Astrocyte of the cerebellum (primary cell): Measurements from ENCODE around the gene LCE2D.
"Not testable (repeated sequence)": the region's sequence is repeated elsewhere in the genome, so short reads cannot be mapped to it uniquely, and the experiment has no call there.

Experiments used
- DNase-seq: peaks from one replicate; pipeline ENCODE4 v3.0.0-alpha.2; 2011; ENCODE audit warnings: low read depth
- H3K4me3 ChIP-seq: 2 replicates; pipeline ENCODE4 v1.5.1; 2011; ENCODE audit warnings: mild to moderate bottlenecking, low read depth, low read length, moderate library complexity
- in situ Hi-C: cut with HindIII; loops from 2 replicates; pipeline ENCODE4 v1.10.0; 2017; ENCODE audit warnings: low sequenced_read_pairs
- TF ChIP-seq, protein P1 (sequence below): IDR thresholded peaks from 2 replicates; pipeline ENCODE4 v1.5.1; 2012; ENCODE audit warnings: low read length, low read depth, moderate library complexity, mild to moderate bottlenecking; ENCODE audit errors: missing control alignments

The LCE2D gene

DNA sequence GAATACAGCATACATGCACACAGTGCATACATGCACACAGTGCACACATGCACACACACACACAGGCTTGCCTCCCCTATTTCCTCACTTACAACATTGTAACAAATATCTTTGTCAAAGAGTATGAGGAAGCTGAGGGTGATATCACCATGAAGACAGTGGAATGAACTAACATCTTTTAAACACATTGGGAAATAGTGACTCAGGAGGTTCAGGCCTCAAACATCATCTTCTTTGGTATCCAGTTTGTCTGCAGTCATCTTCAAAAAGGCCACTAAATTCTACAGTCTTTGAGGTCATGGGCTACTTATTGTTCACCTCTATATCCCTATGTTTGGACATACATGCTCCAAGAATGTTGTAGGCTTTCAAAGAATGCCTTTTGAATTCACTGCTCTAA is 20.7 kb downstream of the LCE2D start:
- H3K4me3 ChIP-seq = no peak overlapping the region
- no peak for DNase-seq
- in situ Hi-C loops = no loop called here
- TF ChIP-seq, protein P1, sequence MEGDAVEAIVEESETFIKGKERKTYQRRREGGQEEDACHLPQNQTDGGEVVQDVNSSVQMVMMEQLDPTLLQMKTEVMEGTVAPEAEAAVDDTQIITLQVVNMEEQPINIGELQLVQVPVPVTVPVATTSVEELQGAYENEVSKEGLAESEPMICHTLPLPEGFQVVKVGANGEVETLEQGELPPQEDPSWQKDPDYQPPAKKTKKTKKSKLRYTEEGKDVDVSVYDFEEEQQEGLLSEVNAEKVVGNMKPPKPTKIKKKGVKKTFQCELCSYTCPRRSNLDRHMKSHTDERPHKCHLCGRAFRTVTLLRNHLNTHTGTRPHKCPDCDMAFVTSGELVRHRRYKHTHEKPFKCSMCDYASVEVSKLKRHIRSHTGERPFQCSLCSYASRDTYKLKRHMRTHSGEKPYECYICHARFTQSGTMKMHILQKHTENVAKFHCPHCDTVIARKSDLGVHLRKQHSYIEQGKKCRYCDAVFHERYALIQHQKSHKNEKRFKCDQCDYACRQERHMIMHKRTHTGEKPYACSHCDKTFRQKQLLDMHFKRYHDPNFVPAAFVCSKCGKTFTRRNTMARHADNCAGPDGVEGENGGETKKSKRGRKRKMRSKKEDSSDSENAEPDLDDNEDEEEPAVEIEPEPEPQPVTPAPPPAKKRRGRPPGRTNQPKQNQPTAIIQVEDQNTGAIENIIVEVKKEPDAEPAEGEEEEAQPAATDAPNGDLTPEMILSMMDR = no peak

DNA sequence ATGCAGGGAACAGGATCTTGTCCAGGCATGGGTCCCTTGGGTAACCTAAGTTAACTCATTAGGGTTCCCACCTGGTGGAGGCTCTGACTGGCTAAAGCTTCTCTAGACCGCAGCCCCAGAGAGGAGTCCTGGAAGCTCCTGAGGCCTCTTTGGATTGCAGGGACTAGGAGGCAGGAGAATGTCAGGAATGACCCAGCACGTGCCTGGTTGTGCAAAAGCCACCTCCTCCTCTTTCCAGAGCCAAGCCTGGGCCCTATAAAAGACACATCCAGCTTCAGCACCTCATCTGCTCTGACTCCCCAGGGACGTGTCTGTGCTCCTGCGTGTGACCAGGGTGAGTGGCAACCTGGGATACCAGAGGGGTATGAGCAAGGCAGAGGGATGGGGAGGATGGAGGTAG is 22.6 kb downstream of the LCE2D start, which contains the start of gene LCE2B:
Gene LCE2B (plus strand): TSS at position 301 of the 400 bp plus-strand sequence. CDS start 721 bp downstream, outside the sequence.
- in situ Hi-C loops = not testable (repeated sequence)

DNA sequence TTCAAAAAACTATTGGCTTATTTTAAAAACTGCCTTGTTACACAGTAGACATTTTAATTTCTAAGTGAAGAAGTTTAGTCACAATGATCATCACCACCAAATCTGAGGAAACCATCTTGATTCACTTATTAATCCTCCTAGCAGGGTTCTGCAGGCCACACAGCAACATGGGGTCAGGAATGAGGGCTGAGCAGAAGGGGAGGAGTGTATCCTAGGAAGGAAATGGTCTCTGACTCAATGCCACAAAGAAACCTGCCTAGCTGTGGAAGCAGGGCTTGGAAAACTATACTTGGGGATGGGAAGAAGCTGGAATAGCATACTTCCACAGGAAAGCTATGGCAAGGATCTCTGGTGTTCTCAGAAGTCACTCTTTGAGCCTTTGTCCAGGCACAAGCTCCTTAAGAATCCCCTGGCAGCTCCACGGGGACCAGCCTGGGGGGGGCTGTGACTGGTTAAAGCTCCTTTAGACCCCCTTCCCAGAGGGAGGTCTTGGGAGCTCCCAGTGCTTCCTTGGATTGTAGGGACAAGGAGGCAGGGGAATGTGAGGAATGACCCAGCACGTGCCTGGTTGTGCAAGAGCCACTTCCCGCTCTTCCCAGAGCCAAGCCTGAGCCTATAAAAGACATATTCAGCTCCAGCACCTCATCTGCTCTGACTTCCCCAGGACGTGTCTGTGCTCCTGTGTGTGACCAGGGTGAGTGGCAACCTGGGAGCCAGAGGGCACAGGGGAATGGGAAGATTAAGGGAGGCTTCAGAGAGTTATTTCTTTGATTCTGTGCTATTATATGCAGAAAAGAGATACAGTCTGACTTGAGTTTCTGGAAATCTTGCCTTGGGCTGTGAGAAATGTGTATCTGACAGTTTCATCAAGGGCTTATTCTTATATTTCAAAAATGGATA is 34.8 kb downstream of the LCE2D start, which contains the start of gene LCE2A:
Gene LCE2A (plus strand): TSS at position 645 of the 900 bp plus-strand sequence. CDS start 557 bp downstream, outside the sequence.
- in situ Hi-C loops = no loop called here
- no peak for DNase-seq
- TF ChIP-seq, protein P1 = no peak
- no peak within 1 kb of the TSS for H3K4me3 ChIP-seq

More for the DNA sequence above, 22.6 kb downstream of the LCE2D start, which contains the start of gene LCE2B:
- DNase-seq, H3K4me3 ChIP-seq: not testable (repeated sequence)

DNA sequence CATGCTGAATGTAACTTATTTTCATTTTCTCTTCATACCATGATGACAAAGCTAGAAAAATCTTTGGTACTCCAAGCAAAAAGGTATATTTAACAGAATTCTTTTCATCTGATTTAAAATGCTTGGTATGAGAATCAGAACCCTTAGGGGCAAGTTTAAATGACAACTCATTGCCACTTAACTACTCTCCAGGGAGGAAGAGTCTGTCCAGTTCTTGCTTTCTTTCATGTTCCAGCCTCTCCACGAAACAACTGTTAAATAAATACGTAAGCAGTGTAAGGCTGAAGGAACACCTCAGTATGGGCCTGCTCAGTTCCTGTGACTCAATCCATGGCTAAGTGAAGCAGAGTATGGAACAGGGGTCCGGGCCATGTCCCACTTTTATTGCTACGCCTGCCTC is 36.6 kb downstream of the LCE2D start:
- TF ChIP-seq, protein P1 = no peak
- no peak for DNase-seq
- in situ Hi-C loops = no loop called here

DNA sequence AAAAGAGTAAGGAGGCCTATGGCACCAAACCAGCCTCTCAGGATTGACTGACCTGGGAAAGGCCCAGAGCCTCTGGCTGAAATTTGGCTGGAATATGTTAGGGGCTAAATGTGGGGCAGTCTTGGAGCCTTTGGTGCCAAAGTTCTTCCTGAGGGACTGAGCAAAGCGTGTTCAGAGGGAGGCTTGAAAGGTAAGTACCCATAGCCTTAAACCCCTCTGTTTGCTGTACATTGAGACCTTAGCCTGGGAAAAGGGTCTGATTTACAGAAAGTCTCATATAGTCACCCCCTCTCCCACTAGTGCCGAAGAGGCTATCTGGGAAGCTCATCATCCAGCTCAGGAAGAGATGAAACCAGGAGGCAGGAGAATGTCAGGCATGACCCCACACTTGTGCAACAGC is 44.7 kb downstream of the LCE2D start, which contains the start of gene LCE4A:
Gene LCE4A (plus strand): TSS at position 301 of the 400 bp plus-strand sequence. CDS start 916 bp downstream, outside the sequence.
- DNase-seq = no peak
- no peak within 1 kb of the TSS for H3K4me3 ChIP-seq
- in situ Hi-C loops = no loop called here
- TF ChIP-seq, protein P1 = no peak

More for the DNA sequence above, 36.6 kb downstream of the LCE2D start:
- no peak overlapping the region for H3K4me3 ChIP-seq
